DOHH2 (cell line): ENCODE measurements around the gene SEMA5B.

ENCODE experiments used
- CTCF ChIP-seq: fragments of 200-600 bp; sonication (generic); IDR thresholded peaks from one replicate; pipeline ENCODE4 v1.5.1; 2014; ENCODE audit warnings: antibody characterized with exemption, mild to moderate bottlenecking, low read depth, low read length; ENCODE audit not compliant: poor library complexity, severe bottlenecking
- EZH2phosphoT487 ChIP-seq: fragments of 200-600 bp; sonication (generic); IDR thresholded peaks from 2 replicates; pipeline ENCODE4 v1.6.1; 2017; ENCODE audit warnings: borderline replicate concordance, mild to moderate bottlenecking, antibody characterized with exemption, low read length, moderate library complexity, mixed read lengths

- no peak for TF ChIP-seq CTCF
- TF ChIP-seq EZH2phosphoT487: no peak
Measured at GRCh38 chr3:123013876-123014275, 13.7 kb downstream of the SEMA5B start.
